MCF 10A (cell line): ENCODE data around the gene WWC2. TPM values are rescaled to one million over a fixed set of nuclear protein-coding genes. Genes with fewer than 3 reads are reported as not detected.

Source experiments
- BruUV-seq: library from RNA; stranded (reverse); fragments of 400-500 nt; replicated peaks from 2 replicates; lab custom pipeline; 2021; lab: Mats Ljungman, UMichigan
- CTCF ChIA-PET: fragments of 300-600 bp; sonication (Branson Sonifier 250); formaldehyde crosslinking; extraction: SDS; loops from one replicate; lab custom pipeline; 2021; ENCODE audit warnings: antibody characterized with exemption, inconsistent platforms; lab: Yijun Ruan, JAX
- POLR2A ChIA-PET: fragments of 300-600, 350-650 bp; sonication (Branson Sonifier 250); formaldehyde crosslinking; extraction: SDS; loops from one replicate; lab custom pipeline; 2020; ENCODE audit warnings: antibody characterized with exemption, inconsistent platforms; lab: Yijun Ruan, JAX
- DNase-seq: peaks from one replicate; pipeline ENCODE4 v3.0.0-alpha.2; 2018; ENCODE audit not compliant: unreplicated experiment
- H3K27ac Mint-ChIP-seq: one replicate; pipeline ENCODE4 v1.8.0; 2022; ENCODE audit warnings: mild to moderate bottlenecking, low read depth, mixed read lengths; ENCODE audit not compliant: unreplicated experiment
- H3K27me3 Mint-ChIP-seq: one replicate; pipeline ENCODE4 v1.8.0; 2022; ENCODE audit warnings: mixed read lengths; ENCODE audit not compliant: insufficient read depth, unreplicated experiment
- H3K36me3 Mint-ChIP-seq: one replicate; pipeline ENCODE4 v1.8.0; 2022; ENCODE audit warnings: mild to moderate bottlenecking, moderate library complexity, mixed read lengths; ENCODE audit not compliant: insufficient read depth, unreplicated experiment
- H3K4me1 Mint-ChIP-seq: one replicate; pipeline ENCODE4 v1.8.0; 2022; ENCODE audit warnings: mixed read lengths; ENCODE audit not compliant: insufficient read depth, unreplicated experiment
- H3K4me3 Mint-ChIP-seq: one replicate; pipeline ENCODE4 v1.8.0; 2022; ENCODE audit warnings: mild to moderate bottlenecking, moderate library complexity, mixed read lengths; ENCODE audit not compliant: unreplicated experiment
- H3K9me3 Mint-ChIP-seq: one replicate; pipeline ENCODE4 v1.8.0; 2022; ENCODE audit warnings: mixed read lengths; ENCODE audit not compliant: unreplicated experiment
- CTCF ChIP-seq: fragments of 200-600 bp; IDR thresholded peaks from one replicate; pipeline ENCODE4 v1.8.0; 2022; ENCODE audit warnings: antibody characterized with exemption, mild to moderate bottlenecking; ENCODE audit not compliant: unreplicated experiment
- intact Hi-C: fragments of 100-400 bp; cut with micrococcal nuclease; formaldehyde crosslinking; loops from 2 replicates; pipeline ENCODE4 v1.14.1; 2022
- total RNA-seq: library from RNA; stranded (reverse); gene quantifications from 2 replicates; pipeline ENCODE4 v1.2.3, GENCODE V29; 2022

The WWC2 gene
- total RNA-seq, 1 experiment from 2014 or later = 42.4 TPM

- ChIA-PET POLR2A (no interaction called here), CTCF (no interaction called here)
- H3K4me3 Mint-ChIP-seq = no peak overlapping the region
- no peaks in the 10 kb centered on the region for H3K9me3 Mint-ChIP-seq
- H3K36me3 Mint-ChIP-seq = peaks cover 7% of the 10 kb centered on the region
- no TSS peak for BruUV-seq
- intact Hi-C loops = no loop called here
- peaks cover 37% of the 10 kb centered on the region for H3K4me1 Mint-ChIP-seq
- TF ChIP-seq CTCF = no peak
- peak; percentile 32 for DNase-seq
- no peak overlapping the region for H3K27ac Mint-ChIP-seq
- no peaks in the 10 kb centered on the region for H3K27me3 Mint-ChIP-seq
Observed at GRCh38 chr4:183360161-183360919, 261.3 kb downstream of the WWC2 start.

GRCh38 chr4:183362036-183362435, 263.0 kb downstream of the WWC2 start:
- Mint-ChIP-seq H3K27me3 (no peaks in the 10 kb centered on the region), H3K36me3 (peaks cover 7% of the 10 kb centered on the region), H3K4me1 (peaks cover 20% of the 10 kb centered on the region), H3K27ac (no peak overlapping the region), H3K4me3 (no peak overlapping the region), H3K9me3 (no peaks in the 10 kb centered on the region)
- intact Hi-C loops = no loop called here
- DNase-seq = no peak
- POLR2A ChIA-PET = interaction anchor here (0.5 to 1.3 kb wide), 3 partner anchors 24 to 1160 kb away, joined by 3 to 5 read pairs (median 3); partner anchors contain the start of gene CDKN2AIP
- BruUV-seq = no TSS peak
- no peak for TF ChIP-seq CTCF
- CTCF ChIA-PET = interaction anchor here (1.3 kb wide), 1 partner anchor 423 kb away, joined by 4 read pairs; no protein-coding TSS in a partner anchor

- DNase-seq = peak; percentile 54
- Mint-ChIP-seq H3K27ac (no peak overlapping the region), H3K27me3 (no peaks in the 10 kb centered on the region), H3K4me3 (no peak overlapping the region), H3K36me3 (peaks cover 7% of the 10 kb centered on the region), H3K9me3 (no peaks in the 10 kb centered on the region), H3K4me1 (peaks cover 14% of the 10 kb centered on the region)
- no TSS peak for BruUV-seq
- ChIA-PET CTCF (interaction anchor here (0.8 to 1.3 kb wide), 3 partner anchors 44 to 424 kb away, joined by 3 to 4 read pairs (median 3); no protein-coding TSS in a partner anchor), POLR2A (interaction anchor here (0.5 kb wide), 1 partner anchor 1159 kb away, joined by 3 read pairs; no protein-coding TSS in a partner anchor)
- intact Hi-C loops = no loop called here
- no peak for TF ChIP-seq CTCF
Observed at GRCh38 chr4:183362916-183363542, 264.0 kb downstream of the WWC2 start.

- ChIA-PET CTCF (interaction anchor here (0.6 kb wide), 2 partner anchors 73 to 438 kb away, joined by 3 read pairs; no protein-coding TSS in a partner anchor), POLR2A (no interaction called here)
- Mint-ChIP-seq H3K9me3 (no peaks in the 10 kb centered on the region), H3K4me3 (no peak overlapping the region), H3K4me1 (peaks cover 14% of the 10 kb centered on the region), H3K27ac (no peak overlapping the region), H3K27me3 (no peaks in the 10 kb centered on the region), H3K36me3 (peaks cover 7% of the 10 kb centered on the region)
- no peak for DNase-seq
- intact Hi-C loops = no loop called here
- BruUV-seq = no TSS peak
- TF ChIP-seq CTCF = no peak
Observed at GRCh38 chr4:183364025-183364424, 265.0 kb downstream of the WWC2 start.
